ENCODE data around the gene JPH3.

JPH3 gene

GRCh38 chr16:87602001-87602775 is at the start of gene JPH3:
JPH3 (plus strand) TSS chr16:87602508; CDS start chr16:87603147, 639 bp downstream.
- DNase-seq (ENCODE audit: low read depth): no peak
- no peak within 1 kb of the TSS for H3K4me3 ChIP-seq (replicated peaks; ENCODE audit: low read depth, low read length)
- TF ChIP-seq CTCF (IDR thresholded peaks at IDR 0.05; ENCODE audit: low read length, missing control alignments): no peak

GRCh38 chr16:87552772-87553573 is 49.3 kb upstream of the JPH3 start:
- no peak for DNase-seq (ENCODE audit: low read depth)
- no peak overlapping the region for H3K4me3 ChIP-seq (replicated peaks; ENCODE audit: low read depth, low read length)
- no peak for TF ChIP-seq CTCF (IDR thresholded peaks at IDR 0.05; ENCODE audit: low read length, missing control alignments)

GRCh38 chr16:87554754-87555427 is 47.4 kb upstream of the JPH3 start:
- TF ChIP-seq CTCF (IDR thresholded peaks at IDR 0.05; ENCODE audit: low read length, missing control alignments): no peak
- H3K4me3 ChIP-seq (replicated peaks; ENCODE audit: low read depth, low read length): no peak overlapping the region
- DNase-seq (ENCODE audit: low read depth): no peak

GRCh38 chr16:87555647-87556046 is 46.7 kb upstream of the JPH3 start:
- H3K4me3 ChIP-seq (replicated peaks; ENCODE audit: low read depth, low read length): no peak overlapping the region
- no peak for DNase-seq (ENCODE audit: low read depth)
- TF ChIP-seq CTCF (IDR thresholded peaks at IDR 0.05; ENCODE audit: low read length, missing control alignments): no peak

GRCh38 chr16:87556941-87557459 is 45.3 kb upstream of the JPH3 start:
- no peak for TF ChIP-seq CTCF (IDR thresholded peaks at IDR 0.05; ENCODE audit: low read length, missing control alignments)
- DNase-seq (ENCODE audit: low read depth): peak; percentile 59
- no peak overlapping the region for H3K4me3 ChIP-seq (replicated peaks; ENCODE audit: low read depth, low read length)

- DNase-seq (ENCODE audit: low read depth): no peak
- no peak overlapping the region for H3K4me3 ChIP-seq (replicated peaks; ENCODE audit: low read depth, low read length)
- no peak for TF ChIP-seq CTCF (IDR thresholded peaks at IDR 0.05; ENCODE audit: low read length, missing control alignments)
These were observed 43.6 kb upstream of the JPH3 start for GRCh38 chr16:87558682-87559081.

Measured in fibroblast of pulmonary artery (primary cell).